GM23338 (cell line): ENCODE data around the gene ARHGEF16.

Source experiments
- CREB1 ChIP-seq: fragments of 250-450 bp; sonication (Bioruptor Pico); IDR thresholded peaks from 2 replicates; pipeline ENCODE4 v1.5.0; 2020; ENCODE audit warnings: low read depth, mild to moderate bottlenecking, moderate library complexity
- EZH2 ChIP-seq: fragments of 200-600 bp; sonication (generic); IDR thresholded peaks from one replicate; pipeline ENCODE4 v1.8.0; 2017; ENCODE audit warnings: antibody characterized with exemption, mild to moderate bottlenecking, low read depth; ENCODE audit not compliant: unreplicated experiment
- EZH2phosphoT487 ChIP-seq: fragments of 200-600 bp; sonication (generic); IDR thresholded peaks from one replicate; pipeline ENCODE4 v1.8.1; 2018; ENCODE audit warnings: antibody characterized with exemption; ENCODE audit not compliant: unreplicated experiment
- JUNB ChIP-seq: IDR thresholded peaks from one replicate; pipeline ENCODE4 v1.6.1; 2016; ENCODE audit warnings: antibody characterized with exemption; ENCODE audit not compliant: unreplicated experiment
- NANOG ChIP-seq: IDR thresholded peaks from 2 replicates; pipeline ENCODE4 v1.6.1; 2016; ENCODE audit warnings: antibody characterized with exemption, borderline replicate concordance
- POLR2AphosphoS5 ChIP-seq: IDR thresholded peaks from 2 replicates; pipeline ENCODE4 v1.6.1; 2016; ENCODE audit warnings: antibody characterized with exemption, low read depth
- STAT1 ChIP-seq: IDR thresholded peaks from one replicate; pipeline ENCODE4 v1.6.1; 2016; ENCODE audit warnings: antibody characterized with exemption; ENCODE audit not compliant: unreplicated experiment
- ZNF114 ChIP-seq: fragments of 250-450 bp; sonication (Bioruptor Pico); IDR thresholded peaks from 2 replicates; pipeline ENCODE4 v1.5.0; 2020; ENCODE audit warnings: mild to moderate bottlenecking, moderate library complexity
- ZNF331 ChIP-seq: fragments of 250-450 bp; sonication (Bioruptor Pico); IDR thresholded peaks from 2 replicates; pipeline ENCODE4 v1.5.0; 2020; ENCODE audit warnings: low read depth, mild to moderate bottlenecking, moderate library complexity
- TF ChIP-seq, protein P1 (sequence below), 2 experiments: fragments of 200-600 bp in 1 of 2; sonication (generic) in 1 of 2; conservative IDR thresholded peaks; 2 replicates each; pipeline versions ENCODE4 v1.5.1 to v1.6.1; 2016 to 2017; ENCODE audit warnings: antibody characterized with exemption in 2 of 2, low read depth in 2 of 2, mild to moderate bottlenecking in 2 of 2, moderate library complexity in 1 of 2
- TF ChIP-seq, protein P2 (sequence below): IDR thresholded peaks from one replicate; pipeline ENCODE4 v1.6.1; 2018; ENCODE audit warnings: antibody characterized with exemption; ENCODE audit not compliant: unreplicated experiment
- TF ChIP-seq, protein P3 (sequence below): fragments of 250-450 bp; sonication (Bioruptor Pico); IDR thresholded peaks from 2 replicates; pipeline ENCODE4 v1.5.0; 2020; ENCODE audit warnings: mild to moderate bottlenecking, moderate library complexity
- TF ChIP-seq, protein P4 (sequence below): IDR thresholded peaks from 2 replicates; pipeline ENCODE4 v1.6.1; 2016; ENCODE audit warnings: antibody characterized with exemption

DNA sequence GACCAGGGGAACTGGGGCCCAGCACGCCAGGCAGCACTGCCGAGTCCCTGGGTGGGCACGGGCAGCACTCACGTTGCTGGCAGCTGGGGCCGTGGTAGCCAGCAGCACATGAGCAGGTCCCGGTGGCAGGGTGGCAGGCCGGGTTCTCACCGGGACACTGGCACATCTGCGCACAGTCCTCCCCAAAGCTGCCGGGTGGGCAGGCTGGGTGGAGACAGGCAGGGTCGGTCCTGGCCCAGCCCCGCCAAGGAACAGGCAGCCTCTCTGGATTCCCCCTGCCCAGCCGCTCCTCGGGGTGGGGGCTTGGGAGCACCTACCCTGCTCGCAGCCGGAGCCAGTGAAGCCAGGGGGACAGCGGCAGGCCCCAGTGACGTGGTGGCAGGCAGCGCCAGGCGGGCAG is 42.5 kb downstream of the ARHGEF16 start:
- TF ChIP-seq, protein P1, sequence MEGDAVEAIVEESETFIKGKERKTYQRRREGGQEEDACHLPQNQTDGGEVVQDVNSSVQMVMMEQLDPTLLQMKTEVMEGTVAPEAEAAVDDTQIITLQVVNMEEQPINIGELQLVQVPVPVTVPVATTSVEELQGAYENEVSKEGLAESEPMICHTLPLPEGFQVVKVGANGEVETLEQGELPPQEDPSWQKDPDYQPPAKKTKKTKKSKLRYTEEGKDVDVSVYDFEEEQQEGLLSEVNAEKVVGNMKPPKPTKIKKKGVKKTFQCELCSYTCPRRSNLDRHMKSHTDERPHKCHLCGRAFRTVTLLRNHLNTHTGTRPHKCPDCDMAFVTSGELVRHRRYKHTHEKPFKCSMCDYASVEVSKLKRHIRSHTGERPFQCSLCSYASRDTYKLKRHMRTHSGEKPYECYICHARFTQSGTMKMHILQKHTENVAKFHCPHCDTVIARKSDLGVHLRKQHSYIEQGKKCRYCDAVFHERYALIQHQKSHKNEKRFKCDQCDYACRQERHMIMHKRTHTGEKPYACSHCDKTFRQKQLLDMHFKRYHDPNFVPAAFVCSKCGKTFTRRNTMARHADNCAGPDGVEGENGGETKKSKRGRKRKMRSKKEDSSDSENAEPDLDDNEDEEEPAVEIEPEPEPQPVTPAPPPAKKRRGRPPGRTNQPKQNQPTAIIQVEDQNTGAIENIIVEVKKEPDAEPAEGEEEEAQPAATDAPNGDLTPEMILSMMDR (conservative IDR thresholded peaks at IDR 0.05; ENCODE audit: low read depth in 2 of 2) = no peak
- TF ChIP-seq, protein P2, sequence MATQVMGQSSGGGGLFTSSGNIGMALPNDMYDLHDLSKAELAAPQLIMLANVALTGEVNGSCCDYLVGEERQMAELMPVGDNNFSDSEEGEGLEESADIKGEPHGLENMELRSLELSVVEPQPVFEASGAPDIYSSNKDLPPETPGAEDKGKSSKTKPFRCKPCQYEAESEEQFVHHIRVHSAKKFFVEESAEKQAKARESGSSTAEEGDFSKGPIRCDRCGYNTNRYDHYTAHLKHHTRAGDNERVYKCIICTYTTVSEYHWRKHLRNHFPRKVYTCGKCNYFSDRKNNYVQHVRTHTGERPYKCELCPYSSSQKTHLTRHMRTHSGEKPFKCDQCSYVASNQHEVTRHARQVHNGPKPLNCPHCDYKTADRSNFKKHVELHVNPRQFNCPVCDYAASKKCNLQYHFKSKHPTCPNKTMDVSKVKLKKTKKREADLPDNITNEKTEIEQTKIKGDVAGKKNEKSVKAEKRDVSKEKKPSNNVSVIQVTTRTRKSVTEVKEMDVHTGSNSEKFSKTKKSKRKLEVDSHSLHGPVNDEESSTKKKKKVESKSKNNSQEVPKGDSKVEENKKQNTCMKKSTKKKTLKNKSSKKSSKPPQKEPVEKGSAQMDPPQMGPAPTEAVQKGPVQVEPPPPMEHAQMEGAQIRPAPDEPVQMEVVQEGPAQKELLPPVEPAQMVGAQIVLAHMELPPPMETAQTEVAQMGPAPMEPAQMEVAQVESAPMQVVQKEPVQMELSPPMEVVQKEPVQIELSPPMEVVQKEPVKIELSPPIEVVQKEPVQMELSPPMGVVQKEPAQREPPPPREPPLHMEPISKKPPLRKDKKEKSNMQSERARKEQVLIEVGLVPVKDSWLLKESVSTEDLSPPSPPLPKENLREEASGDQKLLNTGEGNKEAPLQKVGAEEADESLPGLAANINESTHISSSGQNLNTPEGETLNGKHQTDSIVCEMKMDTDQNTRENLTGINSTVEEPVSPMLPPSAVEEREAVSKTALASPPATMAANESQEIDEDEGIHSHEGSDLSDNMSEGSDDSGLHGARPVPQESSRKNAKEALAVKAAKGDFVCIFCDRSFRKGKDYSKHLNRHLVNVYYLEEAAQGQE = no peak
- TF ChIP-seq EZH2phosphoT487 (no peak), POLR2AphosphoS5 (no peak), EZH2 (no peak), CREB1 (CRISPR knock-in tag) (no peak), JUNB (no peak), STAT1 (no peak), ZNF331 (CRISPR knock-in tag) (no peak), NANOG (no peak), ZNF114 (CRISPR knock-in tag) (no peak)
- TF ChIP-seq, protein P3, sequence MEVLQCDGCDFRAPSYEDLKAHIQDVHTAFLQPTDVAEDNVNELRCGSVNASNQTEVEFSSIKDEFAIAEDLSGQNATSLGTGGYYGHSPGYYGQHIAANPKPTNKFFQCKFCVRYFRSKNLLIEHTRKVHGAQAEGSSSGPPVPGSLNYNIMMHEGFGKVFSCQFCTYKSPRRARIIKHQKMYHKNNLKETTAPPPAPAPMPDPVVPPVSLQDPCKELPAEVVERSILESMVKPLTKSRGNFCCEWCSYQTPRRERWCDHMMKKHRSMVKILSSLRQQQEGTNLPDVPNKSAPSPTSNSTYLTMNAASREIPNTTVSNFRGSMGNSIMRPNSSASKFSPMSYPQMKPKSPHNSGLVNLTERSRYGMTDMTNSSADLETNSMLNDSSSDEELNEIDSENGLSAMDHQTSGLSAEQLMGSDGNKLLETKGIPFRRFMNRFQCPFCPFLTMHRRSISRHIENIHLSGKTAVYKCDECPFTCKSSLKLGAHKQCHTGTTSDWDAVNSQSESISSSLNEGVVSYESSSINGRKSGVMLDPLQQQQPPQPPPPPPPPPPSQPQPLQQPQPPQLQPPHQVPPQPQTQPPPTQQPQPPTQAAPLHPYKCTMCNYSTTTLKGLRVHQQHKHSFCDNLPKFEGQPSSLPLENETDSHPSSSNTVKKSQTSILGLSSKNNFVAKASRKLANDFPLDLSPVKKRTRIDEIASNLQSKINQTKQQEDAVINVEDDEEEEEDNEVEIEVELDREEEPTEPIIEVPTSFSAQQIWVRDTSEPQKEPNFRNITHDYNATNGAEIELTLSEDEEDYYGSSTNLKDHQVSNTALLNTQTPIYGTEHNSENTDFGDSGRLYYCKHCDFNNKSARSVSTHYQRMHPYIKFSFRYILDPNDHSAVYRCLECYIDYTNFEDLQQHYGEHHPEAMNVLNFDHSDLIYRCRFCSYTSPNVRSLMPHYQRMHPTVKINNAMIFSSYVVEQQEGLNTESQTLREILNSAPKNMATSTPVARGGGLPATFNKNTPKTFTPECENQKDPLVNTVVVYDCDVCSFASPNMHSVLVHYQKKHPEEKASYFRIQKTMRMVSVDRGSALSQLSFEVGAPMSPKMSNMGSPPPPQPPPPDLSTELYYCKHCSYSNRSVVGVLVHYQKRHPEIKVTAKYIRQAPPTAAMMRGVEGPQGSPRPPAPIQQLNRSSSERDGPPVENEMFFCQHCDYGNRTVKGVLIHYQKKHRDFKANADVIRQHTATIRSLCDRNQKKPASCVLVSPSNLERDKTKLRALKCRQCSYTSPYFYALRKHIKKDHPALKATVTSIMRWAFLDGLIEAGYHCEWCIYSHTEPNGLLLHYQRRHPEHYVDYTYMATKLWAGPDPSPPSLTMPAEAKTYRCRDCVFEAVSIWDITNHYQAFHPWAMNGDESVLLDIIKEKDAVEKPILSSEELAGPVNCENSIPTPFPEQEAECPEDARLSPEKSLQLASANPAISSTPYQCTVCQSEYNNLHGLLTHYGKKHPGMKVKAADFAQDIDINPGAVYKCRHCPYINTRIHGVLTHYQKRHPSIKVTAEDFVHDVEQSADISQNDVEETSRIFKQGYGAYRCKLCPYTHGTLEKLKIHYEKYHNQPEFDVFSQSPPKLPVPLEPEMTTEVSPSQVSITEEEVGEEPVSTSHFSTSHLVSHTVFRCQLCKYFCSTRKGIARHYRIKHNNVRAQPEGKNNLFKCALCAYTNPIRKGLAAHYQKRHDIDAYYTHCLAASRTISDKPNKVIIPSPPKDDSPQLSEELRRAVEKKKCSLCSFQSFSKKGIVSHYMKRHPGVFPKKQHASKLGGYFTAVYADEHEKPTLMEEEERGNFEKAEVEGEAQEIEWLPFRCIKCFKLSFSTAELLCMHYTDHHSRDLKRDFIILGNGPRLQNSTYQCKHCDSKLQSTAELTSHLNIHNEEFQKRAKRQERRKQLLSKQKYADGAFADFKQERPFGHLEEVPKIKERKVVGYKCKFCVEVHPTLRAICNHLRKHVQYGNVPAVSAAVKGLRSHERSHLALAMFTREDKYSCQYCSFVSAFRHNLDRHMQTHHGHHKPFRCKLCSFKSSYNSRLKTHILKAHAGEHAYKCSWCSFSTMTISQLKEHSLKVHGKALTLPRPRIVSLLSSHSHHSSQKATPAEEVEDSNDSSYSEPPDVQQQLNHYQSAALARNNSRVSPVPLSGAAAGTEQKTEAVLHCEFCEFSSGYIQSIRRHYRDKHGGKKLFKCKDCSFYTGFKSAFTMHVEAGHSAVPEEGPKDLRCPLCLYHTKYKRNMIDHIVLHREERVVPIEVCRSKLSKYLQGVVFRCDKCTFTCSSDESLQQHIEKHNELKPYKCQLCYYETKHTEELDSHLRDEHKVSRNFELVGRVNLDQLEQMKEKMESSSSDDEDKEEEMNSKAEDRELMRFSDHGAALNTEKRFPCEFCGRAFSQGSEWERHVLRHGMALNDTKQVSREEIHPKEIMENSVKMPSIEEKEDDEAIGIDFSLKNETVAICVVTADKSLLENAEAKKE (CRISPR knock-in tag) = no peak
- TF ChIP-seq, protein P4, sequence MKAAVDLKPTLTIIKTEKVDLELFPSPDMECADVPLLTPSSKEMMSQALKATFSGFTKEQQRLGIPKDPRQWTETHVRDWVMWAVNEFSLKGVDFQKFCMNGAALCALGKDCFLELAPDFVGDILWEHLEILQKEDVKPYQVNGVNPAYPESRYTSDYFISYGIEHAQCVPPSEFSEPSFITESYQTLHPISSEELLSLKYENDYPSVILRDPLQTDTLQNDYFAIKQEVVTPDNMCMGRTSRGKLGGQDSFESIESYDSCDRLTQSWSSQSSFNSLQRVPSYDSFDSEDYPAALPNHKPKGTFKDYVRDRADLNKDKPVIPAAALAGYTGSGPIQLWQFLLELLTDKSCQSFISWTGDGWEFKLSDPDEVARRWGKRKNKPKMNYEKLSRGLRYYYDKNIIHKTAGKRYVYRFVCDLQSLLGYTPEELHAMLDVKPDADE = no peak
